SK-N-SH (cell line): ENCODE measurements around the gene NTPCR.

ENCODE experiments used
- FOXM1 ChIP-seq: IDR thresholded peaks from 2 replicates; pipeline ENCODE4 v1.4.0; 2012; ENCODE audit warnings: low read depth, mild to moderate bottlenecking
- MEF2A ChIP-seq: IDR thresholded peaks from 2 replicates; pipeline ENCODE4 v1.4.0; 2012; ENCODE audit warnings: low read depth, borderline replicate concordance
- TF ChIP-seq, protein P1 (sequence below): fragments of 200-600 bp; sonication (generic); IDR thresholded peaks from 2 replicates; pipeline ENCODE4 v1.6.1; 2017; ENCODE audit warnings: antibody characterized with exemption, mild to moderate bottlenecking, moderate library complexity
- TF ChIP-seq, protein P2 (sequence below): IDR thresholded peaks from 2 replicates; pipeline ENCODE4 v1.6.1; 2012; ENCODE audit warnings: mild to moderate bottlenecking, low read depth, low read length, moderate library complexity

DNA sequence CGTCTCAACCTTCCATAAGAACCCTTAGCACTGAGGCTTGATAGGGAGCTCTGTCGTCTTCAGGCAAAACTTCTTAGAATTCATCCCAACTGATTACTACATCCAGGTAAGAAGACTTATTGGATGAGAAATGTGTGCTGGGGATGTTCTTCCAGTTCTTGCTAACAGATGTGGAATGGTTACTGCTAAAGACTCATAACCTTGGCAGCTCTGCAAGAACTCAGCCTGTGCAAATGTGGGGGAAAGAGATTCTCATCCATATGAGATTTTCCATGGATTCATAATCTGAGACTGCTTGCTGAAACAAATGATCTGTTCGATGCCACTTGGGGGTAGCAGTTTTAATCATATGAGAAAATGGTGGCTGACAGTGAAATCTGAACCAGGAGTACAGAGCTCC lies 48.2 kb downstream of the NTPCR start:
- TF ChIP-seq FOXM1 (no peak), MEF2A (no peak)
- TF ChIP-seq, protein P1, sequence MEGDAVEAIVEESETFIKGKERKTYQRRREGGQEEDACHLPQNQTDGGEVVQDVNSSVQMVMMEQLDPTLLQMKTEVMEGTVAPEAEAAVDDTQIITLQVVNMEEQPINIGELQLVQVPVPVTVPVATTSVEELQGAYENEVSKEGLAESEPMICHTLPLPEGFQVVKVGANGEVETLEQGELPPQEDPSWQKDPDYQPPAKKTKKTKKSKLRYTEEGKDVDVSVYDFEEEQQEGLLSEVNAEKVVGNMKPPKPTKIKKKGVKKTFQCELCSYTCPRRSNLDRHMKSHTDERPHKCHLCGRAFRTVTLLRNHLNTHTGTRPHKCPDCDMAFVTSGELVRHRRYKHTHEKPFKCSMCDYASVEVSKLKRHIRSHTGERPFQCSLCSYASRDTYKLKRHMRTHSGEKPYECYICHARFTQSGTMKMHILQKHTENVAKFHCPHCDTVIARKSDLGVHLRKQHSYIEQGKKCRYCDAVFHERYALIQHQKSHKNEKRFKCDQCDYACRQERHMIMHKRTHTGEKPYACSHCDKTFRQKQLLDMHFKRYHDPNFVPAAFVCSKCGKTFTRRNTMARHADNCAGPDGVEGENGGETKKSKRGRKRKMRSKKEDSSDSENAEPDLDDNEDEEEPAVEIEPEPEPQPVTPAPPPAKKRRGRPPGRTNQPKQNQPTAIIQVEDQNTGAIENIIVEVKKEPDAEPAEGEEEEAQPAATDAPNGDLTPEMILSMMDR, result no peak
- TF ChIP-seq, protein P2, sequence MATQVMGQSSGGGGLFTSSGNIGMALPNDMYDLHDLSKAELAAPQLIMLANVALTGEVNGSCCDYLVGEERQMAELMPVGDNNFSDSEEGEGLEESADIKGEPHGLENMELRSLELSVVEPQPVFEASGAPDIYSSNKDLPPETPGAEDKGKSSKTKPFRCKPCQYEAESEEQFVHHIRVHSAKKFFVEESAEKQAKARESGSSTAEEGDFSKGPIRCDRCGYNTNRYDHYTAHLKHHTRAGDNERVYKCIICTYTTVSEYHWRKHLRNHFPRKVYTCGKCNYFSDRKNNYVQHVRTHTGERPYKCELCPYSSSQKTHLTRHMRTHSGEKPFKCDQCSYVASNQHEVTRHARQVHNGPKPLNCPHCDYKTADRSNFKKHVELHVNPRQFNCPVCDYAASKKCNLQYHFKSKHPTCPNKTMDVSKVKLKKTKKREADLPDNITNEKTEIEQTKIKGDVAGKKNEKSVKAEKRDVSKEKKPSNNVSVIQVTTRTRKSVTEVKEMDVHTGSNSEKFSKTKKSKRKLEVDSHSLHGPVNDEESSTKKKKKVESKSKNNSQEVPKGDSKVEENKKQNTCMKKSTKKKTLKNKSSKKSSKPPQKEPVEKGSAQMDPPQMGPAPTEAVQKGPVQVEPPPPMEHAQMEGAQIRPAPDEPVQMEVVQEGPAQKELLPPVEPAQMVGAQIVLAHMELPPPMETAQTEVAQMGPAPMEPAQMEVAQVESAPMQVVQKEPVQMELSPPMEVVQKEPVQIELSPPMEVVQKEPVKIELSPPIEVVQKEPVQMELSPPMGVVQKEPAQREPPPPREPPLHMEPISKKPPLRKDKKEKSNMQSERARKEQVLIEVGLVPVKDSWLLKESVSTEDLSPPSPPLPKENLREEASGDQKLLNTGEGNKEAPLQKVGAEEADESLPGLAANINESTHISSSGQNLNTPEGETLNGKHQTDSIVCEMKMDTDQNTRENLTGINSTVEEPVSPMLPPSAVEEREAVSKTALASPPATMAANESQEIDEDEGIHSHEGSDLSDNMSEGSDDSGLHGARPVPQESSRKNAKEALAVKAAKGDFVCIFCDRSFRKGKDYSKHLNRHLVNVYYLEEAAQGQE, result no peak
